NCI-H2081 (cell line): ENCODE results near the gene ZBTB46.
"Not testable (repeated sequence)": the region's sequence is repeated elsewhere in the genome, so short reads cannot be mapped to it uniquely, and the experiment has no call there.

Experiments
- DNase-seq, 2 experiments: peaks; one replicate each; lab custom pipeline; 2025; lab: John Stamatoyannopoulos, UW

The ZBTB46 gene

DNA sequence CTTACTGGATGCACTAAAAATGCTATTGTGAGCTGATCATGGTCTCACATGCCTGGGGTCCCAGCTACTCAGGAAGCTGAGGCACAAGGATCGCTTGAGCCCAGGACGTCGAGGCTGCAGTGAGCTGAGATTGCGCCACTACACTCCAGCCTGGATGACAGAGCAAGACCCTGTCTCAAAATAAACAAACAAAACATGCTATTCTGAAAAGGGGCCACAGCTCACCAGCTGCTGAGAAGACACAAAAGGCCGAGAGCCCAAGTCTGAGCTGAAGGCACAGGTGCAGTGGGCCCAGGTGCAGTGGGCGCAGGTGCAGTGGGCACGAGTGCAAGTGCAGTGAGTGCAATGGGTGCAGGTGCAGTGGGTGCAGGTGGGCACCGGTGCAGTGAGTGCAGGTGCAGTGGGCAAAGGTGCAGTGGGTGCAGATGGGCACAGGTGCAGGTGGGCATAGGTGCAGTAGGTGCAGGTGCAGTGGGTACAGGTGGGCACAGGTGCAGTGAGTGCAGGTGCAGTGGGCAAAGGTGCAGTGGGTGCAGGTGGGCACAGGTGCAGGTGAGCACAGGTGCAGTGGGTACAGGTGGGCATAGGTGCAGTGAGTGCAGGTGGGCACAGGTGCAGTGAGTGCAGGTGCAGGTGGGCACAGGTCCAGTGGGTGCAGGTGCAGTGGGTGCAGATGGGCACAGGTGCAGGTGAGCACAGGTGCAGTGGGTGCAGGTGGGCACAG, 16.0 kb downstream of the ZBTB46 start:
- no peak for DNase-seq

DNA sequence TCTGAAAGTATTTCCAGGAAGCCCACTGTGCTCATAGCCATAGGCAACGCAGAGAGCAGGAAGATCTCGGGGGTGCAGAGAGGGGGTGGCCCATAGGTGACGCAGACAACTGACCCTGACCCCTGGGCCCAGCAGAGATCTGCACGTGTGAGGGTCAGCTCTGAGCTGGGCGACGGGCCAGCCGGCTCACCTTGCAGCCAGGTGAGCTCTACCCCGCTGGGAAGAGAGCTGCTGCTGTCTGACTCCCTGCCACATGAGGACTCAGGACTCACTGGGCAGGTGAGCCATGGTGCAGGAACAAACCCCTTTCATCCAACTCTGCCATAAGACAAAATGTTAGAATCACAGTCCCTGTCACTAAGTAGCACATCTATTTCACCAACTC, 19.6 kb downstream of the ZBTB46 start:
- no peak for DNase-seq

GRCh38 chr20:63810730-63811490, 20.2 kb downstream of the ZBTB46 start:
- no peak for DNase-seq

GRCh38 chr20:63809856-63810255, 21.2 kb downstream of the ZBTB46 start:
- no peak for DNase-seq

DNA sequence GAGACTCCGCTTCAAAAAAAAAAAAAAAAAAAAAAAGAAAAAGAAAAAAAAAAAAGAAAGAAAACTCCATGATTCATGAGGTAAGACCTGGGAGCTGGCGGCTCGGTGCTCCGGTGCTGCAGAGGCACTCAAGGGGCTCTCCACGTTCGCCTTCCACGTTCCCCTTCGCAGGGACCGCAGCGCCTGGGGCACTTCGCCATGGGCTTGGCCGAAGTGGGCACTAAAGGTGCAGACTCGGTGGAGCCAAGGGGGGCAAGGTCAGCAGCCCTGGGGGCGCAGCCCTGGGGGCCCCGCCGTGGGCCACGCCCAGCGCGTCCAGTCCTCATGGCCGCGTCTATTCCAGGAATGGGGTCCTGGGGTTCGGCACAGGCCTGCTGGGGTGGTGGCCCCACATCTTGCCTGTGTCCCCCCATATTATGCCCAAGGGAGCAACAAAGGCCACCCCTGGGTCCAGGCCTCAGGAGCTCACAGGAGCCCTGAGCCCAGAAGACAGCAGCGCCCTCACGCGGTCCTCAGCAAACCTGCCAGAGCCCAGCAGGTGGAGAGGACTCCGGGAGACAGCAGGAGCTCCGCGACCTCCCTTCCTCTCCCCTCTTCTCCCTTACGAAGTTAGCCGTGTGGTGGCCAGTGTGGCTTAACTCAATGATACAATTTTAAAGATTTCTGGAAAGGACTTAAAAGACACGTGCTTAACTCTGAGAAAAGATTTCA, 21.9 kb downstream of the ZBTB46 start:
- no peak for DNase-seq

DNA sequence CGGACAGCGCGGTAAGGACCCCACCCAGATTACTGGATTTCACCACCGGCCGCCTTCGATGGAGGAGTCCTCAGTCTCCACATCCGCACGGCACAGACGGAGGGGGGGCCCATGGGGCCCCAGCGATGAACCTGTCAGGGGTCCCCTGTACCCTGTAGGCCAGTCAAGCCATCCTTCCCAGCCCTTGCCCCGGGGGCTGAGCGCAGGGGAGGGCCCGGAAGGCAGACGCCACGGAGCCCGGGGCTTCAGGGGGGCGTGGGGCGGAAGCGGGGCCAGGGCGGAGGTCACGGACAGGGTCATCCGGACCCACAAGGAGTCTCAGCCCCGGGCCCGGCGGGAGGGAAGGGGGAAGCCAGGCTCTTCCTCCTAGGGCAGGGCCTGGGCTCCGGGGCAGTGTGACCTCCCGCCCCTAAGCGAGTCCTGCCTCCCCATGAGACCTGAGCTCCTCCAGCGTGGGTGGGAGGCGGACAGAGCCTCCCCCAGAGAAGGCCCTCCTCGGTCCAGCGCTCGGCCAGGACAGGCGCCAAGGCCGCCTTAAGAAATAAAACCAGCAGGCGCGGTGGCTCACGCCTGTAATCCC, 22.8 kb downstream of the ZBTB46 start:
- DNase-seq: no peak

- no peak for DNase-seq
These were observed 23.4 kb downstream of the ZBTB46 start for GRCh38 chr20:63807654-63808053.

GRCh38 chr20:63804308-63804636, 26.8 kb downstream of the ZBTB46 start:
- no peak for DNase-seq

GRCh38 chr20:63802469-63803240, 28.4 kb downstream of the ZBTB46 start:
- DNase-seq: no peak

DNA sequence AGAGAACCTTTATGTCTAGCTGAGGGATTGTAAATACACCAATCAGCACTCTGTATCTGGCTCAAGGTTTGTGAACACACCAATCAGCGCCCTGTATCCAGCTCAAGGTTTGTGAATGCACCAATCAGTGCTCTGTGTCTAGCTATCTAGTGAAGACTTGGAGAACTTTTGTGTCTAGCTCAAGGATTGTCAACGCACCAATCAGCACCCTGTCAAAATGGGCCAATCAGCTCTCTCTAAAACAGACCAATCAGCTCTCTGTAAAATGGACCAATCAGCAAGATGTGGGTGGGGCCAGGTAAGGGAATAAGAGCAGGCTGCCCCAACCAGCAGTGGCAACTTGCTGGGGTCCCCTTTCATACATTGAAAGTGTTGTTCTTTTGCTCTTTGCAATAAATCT, 29.9 kb downstream of the ZBTB46 start:
- DNase-seq: not testable (repeated sequence)

GRCh38 chr20:63800411-63800810, 30.7 kb downstream of the ZBTB46 start:
- not testable (repeated sequence) for DNase-seq

GRCh38 chr20:63799127-63799526, 31.9 kb downstream of the ZBTB46 start:
- DNase-seq: not testable (repeated sequence)

DNA sequence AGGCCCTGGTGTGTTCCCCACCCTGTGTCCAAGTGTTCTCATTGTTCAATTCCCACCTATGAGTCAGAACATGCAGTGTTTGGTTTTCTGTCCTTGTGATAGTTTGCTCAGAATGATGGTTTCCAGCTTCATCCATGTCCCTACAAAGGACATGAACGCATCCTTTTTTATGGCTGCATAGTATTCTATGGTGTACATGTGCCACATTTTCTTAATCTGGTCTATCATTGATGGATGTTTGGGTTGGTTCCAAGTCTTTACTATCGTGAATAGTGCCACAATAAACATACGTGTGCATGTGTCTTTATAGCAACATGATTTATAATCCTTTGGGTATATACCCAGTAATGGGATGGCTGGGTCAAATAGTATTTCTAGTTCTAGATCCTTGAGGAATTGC, 33.9 kb downstream of the ZBTB46 start:
- not testable (repeated sequence) for DNase-seq

- no peak for DNase-seq
These were observed 35.8 kb downstream of the ZBTB46 start for GRCh38 chr20:63795178-63795830.

DNA sequence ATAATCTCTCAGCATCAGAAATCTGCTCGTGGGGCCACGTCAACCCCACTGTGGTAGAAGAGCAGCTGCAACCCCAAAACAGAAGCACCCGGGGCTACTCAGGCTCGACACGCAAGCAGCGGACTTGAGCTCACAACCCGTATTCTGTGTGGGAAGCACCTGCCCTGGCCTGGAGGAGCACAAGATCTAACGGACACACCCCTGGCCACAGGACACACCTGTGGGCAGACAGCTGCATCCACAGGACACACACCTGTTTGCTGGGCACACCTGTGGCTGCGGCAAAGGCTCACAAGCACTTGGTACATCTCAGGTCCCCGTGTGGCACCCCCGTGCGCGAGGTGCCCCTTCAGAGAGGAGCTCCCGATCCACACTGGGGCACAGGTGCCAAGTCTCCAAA, 36.5 kb downstream of the ZBTB46 start:
- DNase-seq: no peak

DNA sequence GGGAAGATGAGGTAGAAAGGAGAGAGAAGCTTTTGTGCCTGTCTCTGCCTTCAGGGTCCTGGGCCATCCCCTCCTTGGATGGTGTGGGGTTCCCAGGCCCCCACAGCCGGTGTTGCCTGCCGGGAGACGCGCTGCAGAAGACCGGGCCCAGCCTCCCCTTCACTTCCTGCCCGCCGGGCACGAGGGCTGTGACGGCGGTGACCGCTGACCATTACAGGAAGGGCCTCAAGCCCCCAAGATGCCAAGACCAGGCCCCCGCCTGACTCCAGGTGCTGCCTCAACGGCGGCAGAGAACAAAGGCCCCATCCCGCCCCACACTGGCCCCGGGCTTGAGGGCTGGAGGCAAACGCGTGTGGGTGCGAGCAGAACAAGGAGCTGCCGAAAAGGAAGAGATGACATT, 38.2 kb downstream of the ZBTB46 start:
- DNase-seq: no peak

DNA sequence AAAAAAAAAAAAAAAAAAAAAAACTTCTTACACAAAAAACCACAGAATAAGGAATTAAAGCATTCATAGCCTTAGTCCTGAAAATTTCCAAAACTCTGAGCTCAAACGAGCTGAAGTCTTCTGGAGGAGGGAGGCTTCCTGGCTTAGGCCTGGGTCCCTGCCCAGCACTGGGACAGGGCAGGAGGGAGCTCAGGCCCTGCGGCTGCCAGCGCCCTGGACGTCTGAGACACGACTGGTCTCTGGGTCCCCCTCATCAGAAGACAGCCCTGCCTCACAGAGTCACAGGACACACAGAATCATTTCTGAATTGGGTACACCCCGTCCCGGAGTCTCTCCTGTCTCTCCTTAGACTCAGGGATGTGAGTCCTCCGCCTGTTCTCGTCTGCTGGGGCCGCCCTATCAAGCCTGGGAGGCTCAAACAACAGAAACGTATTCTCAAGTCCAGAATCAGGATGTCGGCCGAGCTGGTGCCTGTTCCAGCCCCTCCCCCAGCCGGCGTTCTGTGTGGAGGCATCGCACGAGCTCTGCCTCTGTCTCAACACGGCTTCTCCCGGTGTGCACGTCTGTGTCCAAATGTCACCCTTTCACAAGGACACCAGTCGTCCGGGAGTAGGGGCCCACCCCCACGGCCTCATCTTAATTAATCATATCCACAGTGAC, 39.4 kb downstream of the ZBTB46 start:
- DNase-seq: no peak

DNA sequence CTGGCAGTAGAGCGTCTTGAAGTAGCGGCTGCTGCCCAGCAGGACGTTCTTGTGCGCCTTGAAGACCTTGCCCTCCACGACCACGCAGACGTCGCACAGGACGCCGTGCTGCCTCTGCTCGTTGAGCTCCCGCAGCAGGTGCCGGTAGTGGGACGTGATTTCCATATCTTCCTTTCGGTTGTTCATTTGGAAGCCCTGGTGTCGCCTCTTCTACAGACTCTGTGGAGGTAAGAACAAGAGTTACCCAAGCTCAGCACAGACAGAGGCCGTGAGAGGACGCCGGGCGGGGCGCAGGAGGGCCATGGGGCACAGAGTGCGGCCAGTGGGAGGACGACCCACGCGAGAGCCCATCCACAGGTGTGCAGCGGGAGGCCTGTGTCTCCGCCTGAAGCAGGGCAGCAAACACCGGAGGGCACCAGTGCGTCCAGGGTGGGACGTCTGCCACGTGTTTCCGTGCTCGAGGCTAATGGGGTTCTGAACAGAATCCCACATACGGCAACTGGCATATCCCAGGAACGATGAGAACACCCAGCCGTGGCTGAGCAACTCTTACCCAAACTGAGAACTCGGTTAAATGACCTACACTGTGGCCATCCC, 40.4 kb downstream of the ZBTB46 start:
- DNase-seq: no peak

- no peak for DNase-seq
These were observed 41.1 kb downstream of the ZBTB46 start for GRCh38 chr20:63789836-63790571.

DNA sequence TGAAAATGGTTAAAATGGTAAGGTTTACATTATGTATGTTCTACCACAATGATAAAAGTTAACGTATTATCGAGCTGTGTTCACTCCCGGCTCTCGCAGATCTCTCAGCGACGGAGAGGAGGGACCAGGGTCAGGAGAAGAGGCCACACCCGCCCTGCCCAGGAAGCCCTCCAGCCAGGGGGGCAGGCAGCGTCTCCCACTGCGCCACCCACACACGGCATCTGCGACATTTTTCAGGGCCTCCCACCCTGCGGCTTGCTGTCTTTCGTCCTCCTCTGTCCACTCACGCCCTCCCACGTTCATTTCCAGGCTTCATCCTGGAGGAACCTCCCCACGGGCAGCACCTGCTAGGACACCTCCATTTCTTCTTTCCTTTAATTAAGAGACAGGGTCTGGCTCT, 43.3 kb downstream of the ZBTB46 start:
- no peak for DNase-seq
